IPS-15b (cell line): ENCODE measurements around the gene CHRNA7.
"Not testable (repeated sequence)": the region's sequence is repeated elsewhere in the genome, so short reads cannot be mapped to it uniquely, and the experiment has no call there.

Source experiments
- H3K27me3 ChIP-seq: one replicate; pipeline ENCODE4 v1.6.1; 2013; ENCODE audit warnings: low read length; ENCODE audit not compliant: control insufficient read depth, insufficient read depth
- H3K36me3 ChIP-seq: one replicate; pipeline ENCODE4 v1.6.1; 2013; ENCODE audit warnings: low read length; ENCODE audit not compliant: control insufficient read depth, insufficient read depth
- H3K4me1 ChIP-seq: one replicate; pipeline ENCODE4 v1.6.1; 2013; ENCODE audit warnings: mild to moderate bottlenecking, low read length; ENCODE audit not compliant: control insufficient read depth, insufficient read depth
- H3K4me3 ChIP-seq: one replicate; pipeline ENCODE4 v1.5.1; 2013; ENCODE audit warnings: low read depth, low read length
- H3K9ac ChIP-seq: one replicate; pipeline ENCODE4 v1.6.1; 2013; ENCODE audit warnings: low read depth, mild to moderate bottlenecking, low read length
- H3K9me3 ChIP-seq: one replicate; pipeline ENCODE4 v1.6.1; 2013; ENCODE audit warnings: mild to moderate bottlenecking, low read length; ENCODE audit not compliant: control insufficient read depth, insufficient read depth

CHRNA7 gene

GRCh38 chr15:32125595-32125994 lies 95.3 kb downstream of the CHRNA7 start:
- Histone ChIP-seq H3K4me3 (no peak overlapping the region), H3K36me3 (no peaks in the 10 kb centered on the region), H3K27me3 (no peaks in the 10 kb centered on the region), H3K9ac (no peak overlapping the region), H3K4me1 (no peaks in the 10 kb centered on the region), H3K9me3 (no peaks in the 10 kb centered on the region)

DNA sequence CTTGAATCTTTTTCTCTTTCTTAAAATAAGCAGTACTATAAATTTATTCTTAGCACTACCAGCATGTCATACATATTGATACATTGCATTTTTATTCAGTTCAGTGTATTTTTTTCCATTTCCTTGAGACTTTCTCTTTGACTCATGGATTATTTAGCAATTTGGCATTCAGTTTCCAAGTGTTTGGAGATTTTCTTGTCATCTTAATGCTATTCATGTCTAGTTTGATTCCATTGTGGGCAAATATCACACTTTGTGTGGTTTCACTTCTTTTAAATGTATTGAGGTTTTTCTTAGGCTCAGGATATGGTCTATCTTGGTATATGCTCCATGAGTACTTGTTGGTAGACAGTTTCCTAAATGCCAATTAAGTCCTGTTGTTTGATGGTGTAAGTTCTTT lies 99.5 kb downstream of the CHRNA7 start:
- H3K9me3 ChIP-seq, result no peaks in the 10 kb centered on the region
- no peaks in the 10 kb centered on the region for H3K36me3 ChIP-seq
- no peak overlapping the region for H3K9ac ChIP-seq
- H3K4me1 ChIP-seq, result no peaks in the 10 kb centered on the region
- H3K4me3 ChIP-seq, result no peak overlapping the region
- no peaks in the 10 kb centered on the region for H3K27me3 ChIP-seq

DNA sequence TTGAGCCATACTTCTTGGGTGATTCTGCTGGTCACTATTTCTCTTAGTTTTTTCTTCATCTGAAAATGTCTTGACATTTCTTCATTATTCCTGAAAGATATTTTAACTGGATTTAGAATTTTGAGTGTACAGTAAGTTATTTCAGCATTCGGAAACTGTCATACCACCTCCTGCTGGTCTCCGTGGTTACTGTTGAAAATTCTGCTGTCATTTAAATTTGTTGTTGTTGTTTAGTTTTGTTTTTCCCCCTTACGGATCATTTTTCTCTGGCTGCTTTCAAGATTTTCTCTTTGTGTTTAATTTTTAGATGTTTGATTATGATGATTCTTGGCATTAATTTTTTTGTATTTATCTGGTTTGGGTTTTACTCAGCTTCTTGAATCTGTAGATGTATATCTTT lies 100.5 kb downstream of the CHRNA7 start:
- Histone ChIP-seq H3K9ac (no peak overlapping the region), H3K4me1 (no peaks in the 10 kb centered on the region), H3K9me3 (no peaks in the 10 kb centered on the region), H3K36me3 (no peaks in the 10 kb centered on the region), H3K27me3 (no peaks in the 10 kb centered on the region), H3K4me3 (no peak overlapping the region)

DNA sequence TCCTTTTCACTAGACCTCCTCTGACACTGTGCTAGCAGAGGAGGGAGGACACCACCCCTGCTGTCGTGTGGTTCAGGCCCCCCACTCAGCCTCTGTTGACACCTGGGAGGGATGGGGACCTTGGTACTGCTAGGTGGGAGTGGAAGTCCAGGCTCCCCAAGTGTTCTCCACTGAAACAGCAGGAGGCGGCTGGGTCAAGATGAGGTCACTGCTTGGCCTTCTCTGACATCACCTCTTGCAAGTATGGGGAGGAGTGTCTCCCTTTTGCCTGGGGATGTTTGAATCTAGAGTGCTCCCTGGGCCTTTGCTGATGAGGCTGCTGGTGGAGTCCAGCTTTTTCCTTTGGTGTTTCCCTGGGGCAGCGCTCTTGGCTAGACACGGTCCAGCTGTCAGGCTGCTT lies 101.5 kb downstream of the CHRNA7 start:
- no peaks in the 10 kb centered on the region for H3K9me3 ChIP-seq
- no peaks in the 10 kb centered on the region for H3K4me1 ChIP-seq
- no peaks in the 10 kb centered on the region for H3K27me3 ChIP-seq
- no peak overlapping the region for H3K9ac ChIP-seq
- H3K36me3 ChIP-seq, result no peaks in the 10 kb centered on the region
- no peak overlapping the region for H3K4me3 ChIP-seq

DNA sequence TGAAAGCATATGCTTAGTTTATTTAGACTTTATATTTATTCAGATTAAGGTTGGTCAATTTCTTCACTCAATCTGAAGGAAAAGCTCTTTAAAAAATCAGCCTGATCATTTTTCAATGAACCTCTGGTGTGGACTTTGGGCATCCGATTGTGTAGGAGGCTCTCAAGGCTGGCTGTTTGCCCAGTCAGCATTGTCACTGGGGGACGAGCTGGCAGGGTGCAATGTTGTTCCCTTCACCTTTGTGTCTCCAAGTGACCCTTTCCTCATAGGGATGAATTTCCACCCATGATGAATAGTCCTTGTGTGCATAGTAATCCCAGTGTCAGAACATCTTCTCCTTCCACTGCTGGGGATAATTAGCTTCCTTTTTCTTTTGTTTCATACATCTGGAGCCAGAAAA lies 102.5 kb downstream of the CHRNA7 start:
- no peaks in the 10 kb centered on the region for H3K4me1 ChIP-seq
- no peaks in the 10 kb centered on the region for H3K27me3 ChIP-seq
- H3K36me3 ChIP-seq, result no peaks in the 10 kb centered on the region
- H3K9me3 ChIP-seq, result no peaks in the 10 kb centered on the region
- no peak overlapping the region for H3K4me3 ChIP-seq
- H3K9ac ChIP-seq, result no peak overlapping the region

DNA sequence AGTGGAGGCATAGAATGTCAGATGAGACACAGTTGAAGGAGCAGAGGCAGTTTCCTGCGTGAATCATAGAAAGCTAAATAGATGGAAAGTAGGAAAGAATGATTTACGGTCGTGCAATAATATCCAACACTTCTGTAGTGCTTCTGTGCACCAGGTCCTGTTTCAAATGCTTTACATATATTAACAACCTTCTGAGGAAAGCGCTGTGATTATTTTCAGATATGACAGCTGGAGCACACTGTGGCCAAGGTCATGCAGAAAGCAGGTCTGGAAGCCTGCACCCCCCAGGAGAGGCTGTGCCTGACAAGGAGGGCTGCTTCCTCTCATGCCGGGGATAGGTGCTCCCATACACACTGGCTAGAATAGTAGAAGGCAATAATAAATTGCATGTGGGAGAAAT lies 104.5 kb downstream of the CHRNA7 start:
- Histone ChIP-seq H3K4me1 (no peaks in the 10 kb centered on the region), H3K4me3 (no peak overlapping the region), H3K36me3 (no peaks in the 10 kb centered on the region), H3K27me3 (no peaks in the 10 kb centered on the region), H3K9ac (no peak overlapping the region), H3K9me3 (no peaks in the 10 kb centered on the region)

- Histone ChIP-seq H3K36me3 (no peaks in the 10 kb centered on the region), H3K9ac (no peak overlapping the region)
These were observed 105.0 kb downstream of the CHRNA7 start for GRCh38 chr15:32135335-32135734.

GRCh38 chr15:32145512-32145911 lies 115.2 kb downstream of the CHRNA7 start:
- not testable (repeated sequence) for H3K27me3 ChIP-seq, H3K4me3 ChIP-seq, H3K36me3 ChIP-seq, H3K9me3 ChIP-seq, H3K4me1 ChIP-seq, H3K9ac ChIP-seq

More at GRCh38 chr15:32135335-32135734, 105.0 kb downstream of the CHRNA7 start:
- no peaks in the 10 kb centered on the region for H3K4me1 ChIP-seq
- H3K4me3 ChIP-seq, result no peak overlapping the region
- H3K27me3 ChIP-seq, result no peaks in the 10 kb centered on the region
- no peaks in the 10 kb centered on the region for H3K9me3 ChIP-seq

- Histone ChIP-seq H3K27me3 (no peaks in the 10 kb centered on the region), H3K4me3 (no peak overlapping the region), H3K4me1 (peaks cover 12% of the 10 kb centered on the region), H3K36me3 (no peaks in the 10 kb centered on the region), H3K9ac (no peak overlapping the region), H3K9me3 (no peaks in the 10 kb centered on the region)
These were observed 118.7 kb downstream of the CHRNA7 start for GRCh38 chr15:32148833-32149555.

- Histone ChIP-seq H3K4me3 (no peak overlapping the region), H3K36me3 (no peaks in the 10 kb centered on the region), H3K9ac (no peak overlapping the region), H3K27me3 (no peaks in the 10 kb centered on the region), H3K9me3 (no peaks in the 10 kb centered on the region), H3K4me1 (peaks cover 12% of the 10 kb centered on the region)
These were observed 122.3 kb downstream of the CHRNA7 start for GRCh38 chr15:32152574-32152973.

- H3K4me3 ChIP-seq, H3K9ac ChIP-seq, H3K27me3 ChIP-seq, H3K36me3 ChIP-seq, H3K9me3 ChIP-seq: not testable (repeated sequence)
- H3K4me1 ChIP-seq, result peaks cover 12% of the 10 kb centered on the region
These were observed 123.7 kb downstream of the CHRNA7 start for GRCh38 chr15:32153868-32154623.

- H3K4me3 ChIP-seq, H3K4me1 ChIP-seq, H3K27me3 ChIP-seq, H3K36me3 ChIP-seq, H3K9me3 ChIP-seq, H3K9ac ChIP-seq: not testable (repeated sequence)
These were observed 131.8 kb downstream of the CHRNA7 start for GRCh38 chr15:32162143-32162542.
